Measurements from ENCODE around the gene HIRIP3. TPM values are rescaled to one million over a fixed set of nuclear protein-coding genes. Genes with fewer than 3 reads are reported as not detected.

Gene HIRIP3
- total RNA-seq, 2 donors from 2014 or later, result 12.1 to 14.2 TPM

- DNase-seq (ENCODE audit: low spot score), result peak; percentile 83
- intact Hi-C loops (cut with DNase I), result loop anchor here in 1 of 2 donors (10.0 kb wide), 1 partner anchor 69 kb away; no protein-coding TSS in a partner anchor
These were observed 51.3 kb downstream of the HIRIP3 start for GRCh38 chr16:29943846-29944799.

Other genes starting within 250 kb of the HIRIP3 start
- gene C16orf54, start 249.6 kb downstream of the HIRIP3 start, total RNA-seq, result 1 to 10 TPM; 1.1 to 2.5 TPM
- not detected for gene ZG16, start 217.4 kb downstream of the HIRIP3 start, total RNA-seq
- gene KIF22, start 204.9 kb downstream of the HIRIP3 start, total RNA-seq, result 10 to 100 TPM in 1 of 2 donors, 1 to 10 TPM in 1; 5.9 to 10.4 TPM
- gene MAZ, start 189.1 kb downstream of the HIRIP3 start, total RNA-seq, result 100 to 1,000 TPM; 124 to 148 TPM
- 1 to 10 TPM; 5.0 to 5.4 TPM for gene PRRT2, start 183.4 kb downstream of the HIRIP3 start, total RNA-seq
- 10 to 100 TPM; 10.5 to 12.7 TPM for gene PAGR1, start 179.5 kb downstream of the HIRIP3 start, total RNA-seq
- 100 to 1,000 TPM; 146 to 154 TPM for gene MVP, start 175.2 kb downstream of the HIRIP3 start, total RNA-seq
- gene CDIPT, start 132.4 kb downstream of the HIRIP3 start, total RNA-seq, result 10 to 100 TPM; 54.6 to 75.6 TPM
- 1 to 10 TPM in 1 of 2 donors, under 1 TPM in 1; 0.86 to 1.2 TPM for gene SEZ6L2, start 96.1 kb downstream of the HIRIP3 start, total RNA-seq
- gene ASPHD1, start 95.1 kb downstream of the HIRIP3 start, total RNA-seq, result under 1 TPM; 0.33 to 0.51 TPM
- 10 to 100 TPM; 13.1 to 16.1 TPM for gene KCTD13, start 69.4 kb downstream of the HIRIP3 start, total RNA-seq
- 10 to 100 TPM; 58.4 to 80.9 TPM for gene TMEM219, start 33.5 kb downstream of the HIRIP3 start, total RNA-seq
- 10 to 100 TPM; 35.0 to 35.7 TPM for gene TAOK2, start 21.7 kb downstream of the HIRIP3 start, total RNA-seq
- 10 to 100 TPM; 42.2 to 46.0 TPM for gene INO80E, start 624 bp upstream of the HIRIP3 start, total RNA-seq
- under 1 TPM; 0.28 to 0.33 TPM for gene DOC2A, start 15.4 kb upstream of the HIRIP3 start, total RNA-seq
- not detected for gene C16orf92, start 27.6 kb upstream of the HIRIP3 start, total RNA-seq
- gene TLCD3B, start 35.7 kb upstream of the HIRIP3 start, total RNA-seq, result not detected
- 100 to 1,000 TPM; 937 to 987 TPM for gene ALDOA, start 70.1 kb upstream of the HIRIP3 start, total RNA-seq
- gene PPP4C, start 80.4 kb upstream of the HIRIP3 start, total RNA-seq, result 10 to 100 TPM; 40.0 to 46.9 TPM
- under 1 TPM; 0.46 to 0.57 TPM for gene TBX6, start 96.3 kb upstream of the HIRIP3 start, total RNA-seq
- gene YPEL3, start 100.6 kb upstream of the HIRIP3 start, total RNA-seq, result 10 to 100 TPM; 26.1 to 31.4 TPM
- 1 to 10 TPM; 3.7 to 4.0 TPM for gene GDPD3, start 117.9 kb upstream of the HIRIP3 start, total RNA-seq
- 10 to 100 TPM; 77.9 to 84.2 TPM for gene MAPK3, start 127.6 kb upstream of the HIRIP3 start, total RNA-seq
- 10 to 100 TPM; 38.1 to 49.8 TPM for gene CORO1A, start 188.0 kb upstream of the HIRIP3 start, total RNA-seq
- gene BOLA2B, start 198.0 kb upstream of the HIRIP3 start, total RNA-seq, result 10 to 100 TPM; 58.8 to 60.0 TPM
- gene SLX1A, start 198.3 kb upstream of the HIRIP3 start, total RNA-seq, result 10 to 100 TPM; 19.8 to 21.5 TPM
- 10 to 100 TPM; 10.0 to 12.9 TPM for gene SULT1A3, start 203.6 kb upstream of the HIRIP3 start, total RNA-seq

Data from posterior vena cava (tissue), 2 donors.